Stimulated activated CD8-positive, alpha-beta memory T cell treated with anti-CD3 and anti-CD28 coated beads, Interleukin-4, amount 100 ng/mL, for 24 hours (primary cell): ENCODE data around the gene PTPRG.

ENCODE experiments used
- DNase-seq: peaks from one replicate; pipeline ENCODE4 v3.0.0-alpha.2; 2020; ENCODE audit warnings: low read depth

Gene PTPRG

DNA sequence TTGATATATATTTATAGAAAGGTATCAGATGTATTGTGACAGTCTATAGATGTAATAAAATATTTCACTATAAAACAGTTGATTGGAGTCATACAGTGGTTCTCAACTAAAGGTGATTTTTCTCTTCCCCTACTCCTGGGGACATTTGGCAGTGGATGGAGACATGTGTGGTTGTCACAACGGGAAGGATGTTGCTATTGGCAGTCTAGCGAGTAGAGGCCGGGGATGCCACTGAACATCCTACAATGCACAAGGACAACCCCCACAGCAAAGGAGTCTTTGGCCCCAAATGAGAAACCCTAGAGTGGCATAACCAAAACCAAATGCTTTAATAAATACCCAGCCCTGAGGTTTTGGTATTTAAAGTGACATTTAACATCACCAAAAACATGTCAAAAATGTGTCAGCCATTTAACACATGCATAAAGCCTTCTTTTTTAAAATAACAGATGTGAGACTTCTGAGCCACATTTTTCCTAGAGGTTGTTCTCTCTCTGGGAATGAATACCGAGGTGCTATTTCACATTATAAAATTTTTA, 367.5 kb downstream of the PTPRG start:
- DNase-seq: no peak

DNA sequence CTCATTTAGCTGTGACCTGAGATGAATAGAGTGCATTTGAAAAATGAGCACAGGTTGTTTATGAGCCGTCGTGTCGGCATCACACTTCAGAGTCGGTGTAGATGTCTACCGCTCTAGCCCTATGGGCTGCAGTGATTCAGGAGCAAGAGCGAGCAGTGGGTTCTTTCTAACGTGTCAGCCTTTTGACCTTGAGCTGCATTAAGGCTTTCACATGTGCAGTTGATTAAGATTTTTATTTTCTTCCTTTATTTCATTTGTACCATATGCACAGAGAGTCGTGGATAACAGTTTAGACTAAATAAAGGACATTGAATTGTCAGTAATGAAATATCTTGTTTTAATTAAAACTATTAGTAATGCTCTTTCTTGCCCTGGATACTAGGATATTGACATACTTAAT, 368.2 kb downstream of the PTPRG start:
- no peak for DNase-seq

DNA sequence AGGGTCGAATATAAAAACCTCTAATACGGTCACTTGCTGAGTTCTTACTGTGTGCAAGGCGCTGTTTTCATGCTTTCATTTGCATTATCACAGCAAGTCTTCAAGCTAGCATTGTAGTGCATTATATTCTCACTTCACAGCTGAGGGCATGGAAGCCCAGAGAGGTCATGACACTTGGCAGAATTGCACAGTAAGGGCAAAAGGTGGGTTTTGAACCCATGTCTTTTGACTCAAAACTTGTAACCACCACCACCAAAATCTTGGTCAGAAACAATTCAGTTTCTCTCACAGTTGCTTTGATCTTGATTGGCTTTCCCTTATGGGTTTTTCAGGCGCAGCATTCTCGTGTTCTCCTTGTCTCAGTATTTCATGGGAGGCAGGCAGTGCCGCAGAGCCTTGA, 371.1 kb downstream of the PTPRG start:
- no peak for DNase-seq

DNA sequence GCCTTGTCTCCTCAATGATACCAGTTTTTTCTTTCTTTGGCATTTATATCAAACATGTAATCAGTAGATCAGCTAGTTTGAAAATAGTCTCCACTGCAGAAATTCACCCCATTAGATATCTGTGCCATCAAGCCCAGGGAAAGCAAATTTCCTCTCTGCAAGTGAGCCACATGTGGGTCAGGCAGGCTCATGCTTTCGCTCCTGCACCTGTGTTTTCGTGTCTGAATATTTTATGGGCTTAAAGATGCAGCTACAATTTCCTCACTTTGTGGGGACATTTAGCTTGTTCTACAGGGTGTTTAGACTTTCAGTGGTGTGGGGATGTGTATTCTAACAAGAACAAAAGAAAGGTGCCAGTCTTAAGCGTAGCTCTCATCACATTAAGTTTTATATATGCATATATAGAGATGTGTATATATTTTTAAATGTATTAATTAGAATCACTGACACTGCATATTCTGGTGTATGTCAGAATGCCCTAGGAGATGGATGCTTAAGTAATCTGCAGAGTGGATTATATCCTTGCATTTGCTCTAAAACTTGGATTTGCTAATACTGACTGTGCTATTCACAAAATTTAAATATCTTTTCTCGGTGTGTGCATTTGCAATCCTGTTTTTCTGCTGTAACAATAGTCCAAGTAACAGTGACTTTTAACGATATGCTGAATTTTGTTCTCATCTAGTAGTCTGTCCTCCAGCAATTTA, 372.6 kb downstream of the PTPRG start:
- no peak for DNase-seq

DNA sequence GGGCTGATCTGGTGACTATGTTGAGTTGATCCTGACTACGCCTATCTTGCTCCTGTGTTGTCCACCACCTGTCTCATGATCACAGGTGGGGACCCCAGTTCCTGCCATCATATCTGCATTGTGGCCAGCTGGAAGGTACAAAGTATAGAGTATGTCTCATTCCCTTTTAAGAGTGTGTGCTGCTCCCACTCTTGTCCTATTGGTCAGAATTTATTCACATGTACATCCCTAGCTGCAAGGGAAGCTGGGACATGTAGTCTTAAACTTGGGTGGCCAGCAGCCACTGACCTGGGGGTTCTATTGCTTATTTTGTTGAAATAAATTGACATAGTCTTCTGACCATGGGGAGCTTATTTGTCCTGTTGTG, 373.1 kb downstream of the PTPRG start:
- no peak for DNase-seq

DNA sequence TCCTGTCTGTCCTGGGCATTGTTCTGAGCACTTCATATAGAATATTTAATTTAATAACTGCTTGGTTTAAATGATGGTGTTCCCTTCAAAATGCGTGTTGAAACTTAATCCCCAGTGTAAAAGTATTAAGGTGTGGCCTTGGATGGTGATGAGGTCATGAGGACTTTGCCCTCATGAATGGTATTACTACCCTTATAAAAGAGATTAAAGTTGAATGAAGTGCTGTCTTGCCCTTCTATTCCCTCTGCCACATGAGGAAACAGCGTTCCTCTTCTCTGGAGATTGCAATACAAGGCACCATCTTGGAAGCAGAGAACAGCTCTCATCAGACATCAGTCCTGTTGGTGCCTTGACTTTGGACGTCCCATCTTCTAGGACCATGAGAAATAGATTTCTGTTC, 374.4 kb downstream of the PTPRG start:
- DNase-seq: no peak

DNA sequence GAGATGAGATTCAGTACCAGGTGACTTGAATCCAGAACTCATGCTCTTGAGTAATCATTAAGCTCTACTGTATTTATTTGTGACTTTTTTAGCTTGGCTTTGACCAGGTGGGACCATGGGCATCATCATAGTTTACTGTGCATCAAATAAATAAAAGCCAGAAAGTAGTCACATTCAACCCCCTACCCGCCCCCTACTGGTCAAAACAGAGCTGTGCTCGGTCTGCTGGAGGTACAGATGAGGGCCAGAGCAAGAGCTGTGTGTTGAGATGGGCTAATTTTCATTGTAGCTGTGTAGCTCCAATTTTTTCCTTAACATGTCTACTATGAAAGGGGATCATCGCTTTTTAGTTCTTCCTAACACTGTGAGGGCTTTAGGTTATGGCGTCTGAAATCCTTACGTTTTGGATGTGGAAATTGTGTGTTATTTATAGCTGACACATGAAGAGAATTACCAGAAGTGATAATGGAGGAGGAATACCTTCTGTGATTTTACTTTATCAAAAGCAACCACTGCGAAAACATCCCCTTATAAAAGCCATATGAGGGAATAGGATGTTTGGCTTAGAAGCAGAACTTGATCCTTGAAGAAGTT, 375.1 kb downstream of the PTPRG start:
- DNase-seq: no peak

DNA sequence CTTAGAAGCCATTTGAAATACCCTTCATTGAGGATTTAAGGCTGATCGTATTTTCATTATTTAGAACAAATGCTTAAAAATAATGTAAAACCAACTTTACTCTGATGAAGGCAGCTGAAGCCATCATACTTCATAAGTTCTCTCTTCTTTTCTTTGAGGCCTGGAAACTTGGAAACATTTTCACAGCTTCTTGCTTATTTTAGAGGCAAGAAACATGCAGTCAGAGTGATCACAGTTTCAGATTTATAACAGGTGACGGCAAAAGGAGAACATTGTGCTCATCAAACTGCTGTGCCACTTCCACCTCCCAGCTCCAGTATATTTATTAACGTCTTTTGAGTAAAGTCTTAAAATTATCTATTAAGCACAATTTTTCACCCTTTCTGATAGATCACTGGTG, 376.1 kb downstream of the PTPRG start:
- no peak for DNase-seq

DNA sequence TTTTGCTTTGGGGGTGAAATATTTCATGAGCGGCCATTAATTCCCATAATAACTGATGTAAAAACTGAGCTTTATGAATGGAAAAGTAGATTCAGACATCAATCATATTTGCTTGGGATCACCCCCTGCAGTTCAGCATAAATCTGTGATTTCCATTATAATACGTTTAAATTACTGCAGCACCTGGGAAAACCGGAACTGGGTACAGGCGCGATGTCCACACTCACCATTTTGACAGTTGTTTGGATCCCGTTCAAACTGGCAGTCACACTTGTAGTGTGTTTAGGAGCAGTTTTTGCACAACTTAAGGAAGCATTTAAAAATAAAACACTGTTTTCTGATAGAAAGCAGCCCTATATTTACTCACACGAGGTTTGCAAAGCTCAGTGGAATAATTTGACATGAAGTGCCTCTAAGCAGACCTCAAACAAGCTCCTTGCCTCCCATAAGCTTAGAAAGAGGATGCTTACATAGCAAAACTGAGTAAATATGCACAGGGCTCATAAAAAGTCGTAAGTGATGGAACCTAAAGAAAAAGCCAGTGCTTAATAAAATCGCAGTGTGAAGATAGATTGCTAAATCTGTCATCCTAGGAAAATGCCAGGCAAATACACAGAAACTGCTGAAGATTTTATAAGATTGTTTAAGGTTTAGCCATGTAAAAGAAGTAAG, 377.6 kb downstream of the PTPRG start:
- DNase-seq: no peak

DNA sequence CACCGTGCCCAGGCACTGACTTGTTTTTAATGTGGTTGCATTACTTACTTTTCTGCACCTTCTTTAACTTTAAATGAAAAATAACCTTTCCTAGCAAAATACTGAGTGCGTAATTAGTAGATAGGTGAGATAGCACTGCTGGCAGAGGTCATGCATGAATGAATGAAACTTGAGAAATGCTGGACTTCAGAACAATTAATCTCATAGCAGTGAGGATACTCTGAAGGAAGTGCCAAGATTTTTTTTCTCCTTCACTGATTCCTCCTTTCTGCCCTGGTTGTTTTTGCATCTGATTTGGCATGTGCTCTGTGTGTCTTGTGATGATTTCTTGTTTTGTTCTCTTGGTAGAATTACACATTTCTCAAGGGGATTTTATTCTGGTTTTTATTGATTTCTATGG, 378.9 kb downstream of the PTPRG start:
- no peak for DNase-seq

DNA sequence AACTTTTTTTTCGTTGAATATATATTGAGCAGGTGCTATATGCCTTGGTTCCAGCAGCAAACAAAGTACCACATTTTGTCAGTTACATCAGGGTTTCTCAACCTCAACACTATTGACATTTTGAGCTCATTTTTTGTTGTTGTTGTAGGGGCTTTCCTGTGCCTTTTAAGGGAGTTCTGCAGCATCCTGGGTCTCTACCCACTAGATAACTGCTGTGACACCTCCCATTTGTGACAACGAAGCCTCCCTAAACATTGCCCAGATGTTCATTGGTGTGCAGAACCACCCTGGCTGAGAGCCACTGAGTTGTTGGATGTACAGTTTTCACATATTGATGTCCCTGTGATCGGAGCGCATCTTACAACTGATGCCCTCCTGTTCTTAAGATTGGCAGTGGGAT, 382.6 kb downstream of the PTPRG start:
- no peak for DNase-seq

DNA sequence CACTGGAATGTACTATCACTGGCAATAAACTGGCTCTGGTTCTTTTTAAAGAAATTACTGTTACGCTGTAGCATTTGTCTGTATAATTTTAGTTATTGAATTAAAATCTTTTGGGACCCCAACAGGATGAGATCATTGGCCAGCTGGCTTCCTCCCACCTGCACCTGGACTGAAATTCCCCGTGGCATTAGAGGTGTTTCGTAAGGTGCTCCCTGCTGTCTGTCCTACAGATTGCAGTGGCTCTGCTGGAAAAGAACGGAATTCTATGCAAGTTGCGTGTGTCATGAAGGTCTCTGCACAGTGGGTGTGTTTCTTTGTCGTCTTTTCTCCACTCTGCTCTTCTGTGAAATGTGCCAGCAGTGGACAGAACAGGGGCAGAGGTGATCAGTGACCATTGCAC, 383.4 kb downstream of the PTPRG start:
- DNase-seq: no peak

DNA sequence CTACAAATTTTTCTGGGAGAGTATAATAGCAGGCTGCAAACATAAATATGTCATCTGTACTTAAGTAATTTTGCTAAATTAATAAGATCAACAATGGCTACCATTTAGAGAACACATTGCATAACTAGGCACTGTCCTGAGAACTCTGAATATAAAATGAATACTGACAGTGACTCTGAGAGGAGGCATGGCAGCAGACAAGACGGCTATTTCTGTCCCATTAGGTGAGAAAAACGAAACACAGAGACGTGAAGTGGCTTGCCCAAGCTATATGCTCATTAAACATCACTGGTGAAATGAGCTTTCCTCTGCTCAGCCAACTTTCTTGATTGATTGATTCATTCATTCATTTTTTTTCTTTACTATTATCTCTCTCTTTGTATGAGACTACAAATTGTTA, 384.3 kb downstream of the PTPRG start:
- no peak for DNase-seq

DNA sequence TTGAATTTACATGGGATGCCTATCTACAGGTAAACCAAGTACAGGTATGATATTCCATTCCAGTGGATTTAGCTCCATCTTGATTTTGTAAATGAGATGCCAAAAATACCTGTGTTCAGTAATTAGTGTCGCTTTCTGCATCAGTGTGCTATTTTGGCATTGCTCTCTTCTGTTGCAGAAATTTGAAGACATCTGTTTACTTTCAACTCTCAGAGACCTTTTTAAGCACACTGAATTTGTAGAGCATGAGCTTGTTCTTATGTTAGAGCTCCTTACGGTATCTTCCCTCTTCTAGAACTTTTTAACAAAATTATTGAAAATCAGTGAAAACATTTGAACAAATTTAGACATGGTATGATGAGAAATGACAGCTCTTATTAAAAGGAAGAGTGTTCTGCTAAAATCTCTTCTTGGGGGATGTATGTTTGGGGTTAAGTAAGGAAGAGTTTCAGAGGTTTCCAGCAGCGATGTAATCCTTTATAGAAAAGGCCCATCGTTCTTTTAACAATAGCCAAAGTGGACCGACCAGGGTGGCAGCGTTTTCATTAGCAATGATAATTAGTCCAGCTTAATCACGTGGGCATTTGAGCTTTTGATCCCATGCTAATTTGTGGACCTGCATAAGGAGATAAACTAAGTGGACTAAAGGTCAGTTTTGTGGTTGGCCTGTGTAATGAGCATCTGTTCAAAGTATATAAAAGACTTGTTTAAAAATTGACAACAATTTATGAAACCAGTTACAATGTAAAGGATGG, 385.4 kb downstream of the PTPRG start:
- DNase-seq: no peak

DNA sequence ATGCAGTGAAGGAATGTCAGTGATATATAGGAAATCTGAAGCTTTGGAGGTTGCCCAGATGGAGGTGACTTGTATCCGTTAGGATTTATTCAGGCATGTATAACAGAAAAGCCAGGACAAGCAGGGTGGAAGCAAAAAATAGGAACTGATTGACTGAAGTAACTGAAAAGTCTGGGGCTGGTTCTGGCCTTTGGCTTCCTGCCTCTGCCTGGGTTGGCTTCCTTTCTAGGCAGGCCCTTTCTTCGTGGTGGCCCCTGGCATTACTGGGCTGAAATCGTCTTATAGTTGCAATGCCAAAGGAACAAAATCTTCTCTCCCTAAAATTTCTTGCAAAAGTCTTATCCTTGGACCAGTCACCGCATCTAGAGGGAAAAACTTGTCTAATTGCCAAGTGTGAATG, 386.1 kb downstream of the PTPRG start:
- no peak for DNase-seq

DNA sequence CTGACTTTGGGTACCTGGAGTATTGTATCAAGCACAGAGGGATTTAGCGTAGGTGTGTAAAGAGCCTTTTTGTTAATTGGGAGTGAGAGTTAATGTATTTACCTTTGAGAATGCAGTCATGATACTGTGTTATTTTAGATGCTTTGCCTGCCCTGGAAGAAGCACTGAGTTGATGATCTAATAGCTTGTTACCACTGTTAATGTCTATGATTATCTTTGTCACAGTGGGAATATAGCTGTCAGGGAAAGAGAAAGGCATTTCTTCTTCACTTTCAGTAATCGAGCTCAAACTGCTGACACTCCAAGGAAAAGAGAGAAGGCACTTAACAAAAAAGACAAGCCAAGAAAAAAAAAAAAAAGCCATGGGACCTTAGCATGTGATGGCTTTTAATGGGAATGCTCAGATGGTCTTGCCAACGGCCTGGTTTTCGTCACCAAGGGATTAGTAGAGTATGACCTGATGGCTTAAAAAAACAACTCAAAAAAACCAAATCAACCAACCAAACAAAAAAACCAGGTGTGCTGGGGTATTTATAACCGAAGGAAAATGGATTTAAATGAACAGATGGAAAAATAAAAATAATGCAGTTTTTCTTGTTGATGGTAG, 387.4 kb downstream of the PTPRG start:
- no peak for DNase-seq

DNA sequence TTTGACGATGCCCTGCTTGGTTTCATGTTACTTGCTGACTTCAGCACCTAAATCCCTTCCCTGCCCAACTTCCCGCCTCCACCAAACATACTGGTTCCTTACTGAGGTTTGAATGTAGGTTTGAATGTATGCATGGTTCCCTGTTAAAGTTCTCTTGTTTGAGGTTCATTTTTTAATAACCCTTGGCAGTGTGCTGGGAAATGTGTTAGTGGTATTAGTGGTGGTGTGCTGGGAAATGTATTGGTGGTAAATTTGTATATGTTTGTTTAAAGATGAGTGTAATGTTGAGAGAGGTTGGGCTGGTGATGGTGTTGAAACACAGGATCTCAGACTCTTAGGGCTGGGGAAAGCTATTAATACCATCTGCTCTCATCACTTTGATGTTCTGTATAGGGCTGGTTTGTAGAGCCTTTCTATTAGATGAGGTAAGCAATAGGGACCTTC, 392.7 kb downstream of the PTPRG start:
- no peak for DNase-seq

DNA sequence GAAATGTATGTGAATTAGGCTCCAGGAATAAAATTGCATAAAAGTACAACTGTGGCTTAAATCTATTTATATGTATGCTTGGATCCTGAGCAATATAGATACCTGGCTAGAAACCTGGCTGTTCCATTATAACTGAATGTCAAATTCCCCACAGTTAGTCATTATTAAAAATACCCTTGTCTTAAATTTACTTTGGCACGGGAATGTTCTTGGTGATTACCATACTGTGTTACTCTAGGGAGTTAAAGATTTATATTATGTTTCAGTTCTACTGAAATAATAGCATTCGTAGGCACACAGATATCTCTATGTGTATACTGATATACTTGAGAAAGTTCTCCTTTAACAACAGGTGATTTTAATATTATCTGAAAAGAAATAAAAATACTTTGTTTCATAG, 394.1 kb downstream of the PTPRG start:
- DNase-seq: no peak

DNA sequence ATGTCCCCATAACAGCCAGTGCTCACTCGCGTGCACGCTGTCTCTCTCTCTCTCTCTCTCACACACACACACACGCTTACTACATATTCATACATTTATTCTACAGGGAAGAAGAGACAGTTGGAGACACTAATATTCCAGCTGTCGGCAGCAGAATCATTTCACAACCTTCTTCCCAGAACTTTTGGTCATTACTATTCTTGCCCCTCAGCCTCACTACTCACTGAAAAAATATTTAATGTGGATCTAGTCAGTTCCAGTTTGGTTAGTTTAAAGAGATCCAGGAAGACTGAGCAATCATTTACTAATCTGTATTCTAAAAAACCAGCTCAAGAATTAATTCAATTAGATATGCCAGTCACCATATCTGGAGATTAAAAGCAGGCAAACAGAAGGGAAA, 394.9 kb downstream of the PTPRG start:
- no peak for DNase-seq

DNA sequence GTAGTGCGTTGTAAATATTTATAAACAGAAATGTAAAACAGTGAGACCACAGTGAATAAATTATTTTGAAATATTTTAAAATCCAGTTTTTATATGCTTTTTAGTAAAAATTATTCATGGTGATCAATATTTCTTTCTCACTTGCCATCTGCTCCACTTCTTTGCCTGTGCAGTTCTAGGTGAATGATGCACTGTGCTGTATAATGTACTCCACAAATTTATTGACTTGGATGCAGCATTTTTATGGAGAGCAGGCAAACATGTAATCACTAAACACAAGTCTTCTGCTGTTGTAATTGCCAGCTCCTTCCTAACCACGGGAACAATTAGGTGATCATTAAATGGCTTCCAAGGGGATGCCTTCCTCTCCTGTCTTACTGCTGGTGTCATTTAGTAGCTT, 395.9 kb downstream of the PTPRG start:
- no peak for DNase-seq

DNA sequence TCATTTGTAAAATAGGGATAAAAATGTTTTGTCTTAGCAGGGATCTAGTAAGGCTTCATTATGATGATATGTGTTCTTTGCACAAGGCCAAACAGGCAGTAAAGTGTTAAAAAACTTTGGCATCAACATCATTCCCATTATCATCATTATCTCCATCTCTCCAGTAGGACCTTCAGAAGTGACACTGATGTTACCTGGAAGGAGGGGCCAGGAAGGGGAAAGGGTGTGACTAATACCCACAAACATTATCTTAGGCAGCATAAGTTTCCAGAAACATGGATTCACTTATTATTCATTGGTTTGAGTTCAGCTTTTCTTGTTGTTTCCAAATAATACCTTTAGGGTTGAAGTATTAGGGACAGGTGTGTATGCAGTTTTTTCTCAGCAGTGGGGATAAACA, 399.6 kb downstream of the PTPRG start:
- DNase-seq: no peak

DNA sequence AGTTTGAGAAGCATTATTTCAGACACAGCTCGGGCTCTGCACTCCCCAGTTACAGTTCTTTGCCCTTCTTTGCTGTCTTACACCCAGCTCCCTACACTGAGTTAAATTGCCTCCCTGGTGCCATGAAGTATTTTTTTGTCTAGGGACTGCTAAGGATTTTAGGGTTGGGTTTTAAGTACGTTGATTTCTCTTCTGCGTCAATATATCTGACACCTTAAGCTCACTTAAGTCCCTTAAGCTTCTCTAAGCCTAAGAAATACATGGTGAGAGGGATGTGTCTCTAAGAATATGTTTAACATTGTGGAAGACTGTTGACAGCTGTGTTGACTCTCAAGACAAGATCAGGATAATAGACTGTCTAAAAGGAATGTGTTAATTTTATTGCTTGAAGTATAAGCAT, 400.5 kb downstream of the PTPRG start:
- no peak for DNase-seq
